Astrocyte of the cerebellum (primary cell): ENCODE results near the gene ARHGEF40.

ENCODE experiments used
- DNase-seq: peaks from one replicate; pipeline ENCODE4 v3.0.0-alpha.2; 2011; ENCODE audit warnings: low read depth
- H3K4me3 ChIP-seq: 2 replicates; pipeline ENCODE4 v1.5.1; 2011; ENCODE audit warnings: mild to moderate bottlenecking, low read depth, low read length, moderate library complexity
- in situ Hi-C: cut with HindIII; loops from 2 replicates; pipeline ENCODE4 v1.10.0; 2017; ENCODE audit warnings: low sequenced_read_pairs
- TF ChIP-seq, protein P1 (sequence below): IDR thresholded peaks from 2 replicates; pipeline ENCODE4 v1.5.1; 2012; ENCODE audit warnings: low read length, low read depth, moderate library complexity, mild to moderate bottlenecking; ENCODE audit errors: missing control alignments

Gene ARHGEF40

DNA sequence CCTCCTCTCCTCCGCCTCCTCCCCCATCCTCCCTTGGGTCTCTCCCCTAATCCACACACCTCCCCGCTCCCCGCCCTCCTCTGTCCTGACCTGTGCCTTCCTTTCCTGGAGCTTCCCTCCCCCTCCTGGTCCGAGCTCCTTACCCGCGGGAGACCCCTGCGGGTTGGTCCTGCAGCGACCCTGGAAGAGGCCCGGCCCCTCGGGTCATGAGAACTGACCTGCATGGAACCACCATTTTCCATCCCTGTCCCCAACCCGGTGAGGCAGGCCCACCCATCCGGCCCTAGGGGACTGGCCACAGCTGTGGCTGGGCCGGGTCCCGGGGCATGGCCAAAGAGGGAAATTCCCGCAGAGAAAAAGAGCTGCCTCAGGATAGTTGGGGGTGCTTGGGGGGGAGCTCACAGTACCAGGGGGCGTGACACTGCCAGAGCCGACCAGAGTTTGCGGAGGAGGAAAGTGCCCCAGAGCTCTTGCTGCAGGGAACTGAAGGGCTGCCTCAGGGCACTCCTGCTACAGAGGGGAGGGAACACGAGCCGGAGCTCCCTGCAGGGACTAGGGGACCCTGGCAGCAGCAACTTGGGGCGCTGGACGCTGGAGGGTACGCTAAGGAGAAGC is 613 bp downstream of the ARHGEF40 start:
- DNase-seq: no peak
- TF ChIP-seq, protein P1, sequence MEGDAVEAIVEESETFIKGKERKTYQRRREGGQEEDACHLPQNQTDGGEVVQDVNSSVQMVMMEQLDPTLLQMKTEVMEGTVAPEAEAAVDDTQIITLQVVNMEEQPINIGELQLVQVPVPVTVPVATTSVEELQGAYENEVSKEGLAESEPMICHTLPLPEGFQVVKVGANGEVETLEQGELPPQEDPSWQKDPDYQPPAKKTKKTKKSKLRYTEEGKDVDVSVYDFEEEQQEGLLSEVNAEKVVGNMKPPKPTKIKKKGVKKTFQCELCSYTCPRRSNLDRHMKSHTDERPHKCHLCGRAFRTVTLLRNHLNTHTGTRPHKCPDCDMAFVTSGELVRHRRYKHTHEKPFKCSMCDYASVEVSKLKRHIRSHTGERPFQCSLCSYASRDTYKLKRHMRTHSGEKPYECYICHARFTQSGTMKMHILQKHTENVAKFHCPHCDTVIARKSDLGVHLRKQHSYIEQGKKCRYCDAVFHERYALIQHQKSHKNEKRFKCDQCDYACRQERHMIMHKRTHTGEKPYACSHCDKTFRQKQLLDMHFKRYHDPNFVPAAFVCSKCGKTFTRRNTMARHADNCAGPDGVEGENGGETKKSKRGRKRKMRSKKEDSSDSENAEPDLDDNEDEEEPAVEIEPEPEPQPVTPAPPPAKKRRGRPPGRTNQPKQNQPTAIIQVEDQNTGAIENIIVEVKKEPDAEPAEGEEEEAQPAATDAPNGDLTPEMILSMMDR: no peak
- H3K4me3 ChIP-seq: peak overlapping the region; percentile 90
- in situ Hi-C loops: no loop called here

DNA sequence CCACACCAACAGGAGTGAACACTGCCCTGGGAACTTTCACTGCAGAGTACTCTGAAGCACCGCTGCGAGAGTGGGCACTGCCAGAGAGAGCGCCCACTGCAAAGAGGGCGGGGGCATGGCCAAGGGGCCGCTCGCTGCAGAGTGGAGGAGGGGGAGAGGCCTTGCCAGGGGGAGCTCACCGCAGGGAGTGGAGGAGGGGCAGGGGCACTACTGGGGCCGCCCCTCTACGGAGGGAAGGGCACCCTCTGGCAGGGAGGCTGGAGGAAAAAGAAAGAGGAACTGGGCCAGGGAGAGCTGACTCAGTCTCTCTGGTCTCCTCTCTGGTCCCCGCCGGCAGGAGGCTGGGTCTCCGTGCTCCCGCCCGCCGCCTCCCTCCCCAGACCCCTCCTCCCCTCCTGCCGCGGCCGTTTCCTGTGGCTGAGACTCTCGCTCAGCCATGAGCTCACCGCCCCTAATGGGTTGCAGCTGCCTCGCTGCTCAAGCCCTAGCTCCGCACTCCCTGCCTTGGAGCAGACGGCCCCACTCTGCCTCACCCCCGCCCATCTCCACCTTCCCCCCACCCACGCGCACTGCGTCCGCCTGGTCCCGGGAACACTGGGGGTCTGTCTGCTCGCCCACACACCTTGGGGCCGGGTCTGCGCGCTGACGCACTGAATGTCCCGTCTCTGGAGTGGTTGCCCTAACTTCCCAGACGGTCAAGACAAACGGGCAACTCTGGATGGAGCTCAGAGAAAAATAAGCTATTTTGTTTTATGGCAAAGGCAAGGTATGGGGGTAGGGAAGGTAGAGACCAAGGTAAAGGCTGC is 1.3 kb downstream of the ARHGEF40 start:
- peak overlapping the region; percentile 90 for H3K4me3 ChIP-seq
- in situ Hi-C loops: no loop called here
- TF ChIP-seq, protein P1: no peak
- DNase-seq: peak; percentile 83

DNA sequence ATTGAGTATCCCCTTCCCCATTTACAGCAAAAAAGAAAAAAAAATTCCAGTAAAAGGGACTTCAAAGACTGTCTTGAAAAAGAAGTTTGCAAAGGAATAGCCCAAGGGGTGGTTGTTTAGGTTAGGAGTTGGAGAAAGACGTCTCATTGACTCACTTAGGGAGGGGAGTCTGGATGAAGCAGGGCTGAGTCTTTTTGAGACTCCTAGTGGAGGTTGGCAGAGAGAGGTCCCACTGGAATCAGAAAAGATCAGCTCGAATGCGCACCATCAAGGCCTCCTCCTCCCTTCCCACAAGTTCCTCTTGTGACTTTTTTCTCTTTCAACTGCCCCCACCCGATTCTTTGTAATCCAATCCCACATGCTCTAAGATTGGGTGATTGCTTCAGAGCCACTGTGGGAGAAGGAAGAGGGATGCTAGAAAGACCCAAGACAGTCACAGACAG is 1.9 kb downstream of the ARHGEF40 start:
- TF ChIP-seq, protein P1: peak; percentile 13
- no peak for DNase-seq
- in situ Hi-C loops: no loop called here
- H3K4me3 ChIP-seq: peak overlapping the region; percentile 90

DNA sequence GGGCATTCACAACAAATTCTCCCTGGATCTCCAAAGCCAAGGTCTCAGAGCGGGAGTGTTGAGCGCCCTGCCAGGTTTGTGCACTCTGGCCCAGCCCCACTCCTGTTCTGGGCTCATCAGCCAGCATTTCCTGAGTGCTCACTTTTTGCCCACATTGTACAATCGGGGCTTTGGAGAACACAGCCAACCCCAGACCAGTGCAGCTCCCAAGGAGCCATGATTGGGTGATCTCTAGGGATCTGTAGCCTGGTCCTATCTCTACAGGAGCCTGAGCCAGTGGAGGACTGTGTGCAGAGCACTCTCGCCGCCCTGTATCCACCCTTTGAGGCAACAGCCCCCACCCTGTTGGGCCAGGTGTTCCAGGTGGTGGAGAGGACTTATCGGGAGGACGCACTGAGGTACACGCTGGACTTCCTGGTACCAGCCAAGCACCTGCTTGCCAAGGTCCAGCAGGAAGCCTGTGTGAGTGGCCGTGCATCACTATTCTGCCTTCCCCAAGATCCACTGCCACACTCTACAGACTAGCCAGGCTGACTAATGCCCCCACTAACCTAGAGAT is 2.8 kb downstream of the ARHGEF40 start:
- in situ Hi-C loops: no loop called here
- TF ChIP-seq, protein P1: no peak
- DNase-seq: no peak
- no peak overlapping the region for H3K4me3 ChIP-seq

DNA sequence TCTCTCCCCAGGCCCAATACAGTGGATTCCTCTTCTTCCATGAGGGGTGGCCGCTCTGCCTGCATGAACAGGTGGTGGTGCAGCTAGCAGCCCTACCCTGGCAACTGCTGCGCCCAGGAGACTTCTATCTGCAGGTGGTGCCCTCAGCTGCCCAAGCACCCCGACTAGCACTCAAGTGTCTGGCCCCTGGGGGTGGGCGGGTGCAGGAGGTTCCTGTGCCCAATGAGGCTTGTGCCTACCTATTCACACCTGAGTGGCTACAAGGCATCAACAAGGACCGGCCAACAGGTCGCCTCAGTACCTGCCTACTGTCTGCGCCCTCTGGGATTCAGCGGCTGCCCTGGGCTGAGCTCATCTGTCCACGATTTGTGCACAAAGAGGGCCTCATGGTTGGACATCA is 3.8 kb downstream of the ARHGEF40 start:
- in situ Hi-C loops: no loop called here
- TF ChIP-seq, protein P1: no peak
- DNase-seq: no peak
- no peak overlapping the region for H3K4me3 ChIP-seq

DNA sequence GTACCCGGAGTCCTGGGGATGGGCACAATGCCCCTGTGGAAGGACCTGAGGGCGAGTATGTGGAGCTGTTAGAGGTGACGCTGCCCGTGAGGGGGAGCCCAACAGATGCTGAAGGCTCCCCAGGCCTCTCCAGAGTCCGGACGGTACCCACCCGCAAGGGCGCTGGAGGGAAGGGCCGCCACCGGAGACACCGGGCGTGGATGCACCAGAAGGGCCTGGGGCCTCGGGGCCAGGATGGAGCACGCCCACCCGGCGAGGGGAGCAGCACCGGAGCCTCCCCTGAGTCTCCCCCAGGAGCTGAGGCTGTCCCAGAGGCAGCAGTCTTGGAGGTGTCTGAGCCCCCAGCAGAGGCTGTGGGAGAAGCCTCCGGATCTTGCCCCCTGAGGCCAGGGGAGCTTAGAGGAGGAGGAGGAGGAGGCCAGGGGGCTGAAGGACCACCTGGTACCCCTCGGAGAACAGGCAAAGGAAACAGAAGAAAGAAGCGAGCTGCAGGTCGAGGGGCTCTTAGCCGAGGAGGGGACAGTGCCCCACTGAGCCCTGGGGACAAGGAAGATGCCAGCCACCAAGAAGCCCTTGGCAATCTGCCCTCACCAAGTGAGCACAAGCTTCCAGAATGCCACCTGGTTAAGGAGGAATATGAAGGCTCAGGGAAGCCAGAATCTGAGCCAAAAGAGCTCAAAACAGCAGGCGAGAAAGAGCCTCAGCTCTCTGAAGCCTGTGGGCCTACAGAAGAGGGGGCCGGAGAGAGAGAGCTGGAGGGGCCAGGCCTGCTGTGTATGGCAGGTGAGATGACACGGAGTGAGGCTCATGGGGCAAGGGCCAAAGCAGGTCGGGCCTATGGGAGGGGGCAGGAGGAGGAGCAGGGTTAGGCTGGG is 4.5 kb downstream of the ARHGEF40 start:
- H3K4me3 ChIP-seq: no peak overlapping the region
- DNase-seq: no peak
- in situ Hi-C loops: no loop called here
- TF ChIP-seq, protein P1: no peak
